ENCODE data around the gene RAX2.
A peak's percentile ranks its signal among the peaks of the same experiment; 100 is the strongest.
"Not testable (repeated sequence)": the region's sequence is repeated elsewhere in the genome, so short reads cannot be mapped to it uniquely, and the experiment has no call there.

Gene RAX2

GRCh38 chr19:3775831-3776230 lies 3.8 kb upstream of the RAX2 start:
- no peak for DNase-seq

- DNase-seq: no peak
Measured at GRCh38 chr19:3775374-3775711, 3.3 kb upstream of the RAX2 start.

DNA sequence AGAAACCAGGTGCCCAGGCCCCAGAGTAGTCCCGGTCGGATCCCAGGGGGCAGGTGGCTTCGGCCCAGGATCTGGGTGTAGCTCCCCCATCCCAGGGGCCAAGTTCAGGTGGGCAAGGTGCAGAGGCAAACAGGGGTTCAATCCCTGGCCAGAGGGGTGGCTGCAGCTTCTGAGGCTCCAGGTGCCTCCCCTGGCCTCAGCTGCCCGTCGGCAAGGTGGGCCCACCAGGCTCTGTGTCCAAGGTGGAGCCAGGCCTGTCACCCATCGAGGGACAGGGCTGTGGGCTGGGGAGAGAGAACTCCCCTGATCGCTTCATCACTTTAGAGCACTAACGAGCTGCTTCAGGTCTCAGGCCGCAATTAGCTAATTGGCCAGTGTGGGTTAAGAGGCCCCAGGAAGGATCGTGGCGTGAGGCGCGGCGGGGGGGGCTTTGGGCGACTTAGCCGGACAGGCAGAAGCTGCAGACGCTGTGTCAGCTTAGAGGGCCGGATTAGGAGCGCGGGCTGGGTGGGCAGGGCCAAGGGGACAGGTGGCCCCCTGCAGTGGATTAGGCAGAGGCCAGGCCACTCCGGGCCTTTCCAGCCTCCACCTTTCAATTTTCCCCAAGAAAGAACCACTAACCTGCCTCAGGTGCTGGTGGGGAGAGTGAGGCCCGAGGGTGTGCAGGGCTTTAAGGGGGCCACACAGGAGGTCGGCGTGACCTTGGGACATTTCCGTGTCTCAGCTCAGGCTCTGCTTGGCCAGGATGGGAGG lies 2.8 kb upstream of the RAX2 start:
- no peak for DNase-seq

GRCh38 chr19:3773814-3774515 lies 1.9 kb upstream of the RAX2 start:
- no peak for DNase-seq

- DNase-seq: no peak
Measured at GRCh38 chr19:3771000-3771905, 775 bp downstream of the RAX2 start.

DNA sequence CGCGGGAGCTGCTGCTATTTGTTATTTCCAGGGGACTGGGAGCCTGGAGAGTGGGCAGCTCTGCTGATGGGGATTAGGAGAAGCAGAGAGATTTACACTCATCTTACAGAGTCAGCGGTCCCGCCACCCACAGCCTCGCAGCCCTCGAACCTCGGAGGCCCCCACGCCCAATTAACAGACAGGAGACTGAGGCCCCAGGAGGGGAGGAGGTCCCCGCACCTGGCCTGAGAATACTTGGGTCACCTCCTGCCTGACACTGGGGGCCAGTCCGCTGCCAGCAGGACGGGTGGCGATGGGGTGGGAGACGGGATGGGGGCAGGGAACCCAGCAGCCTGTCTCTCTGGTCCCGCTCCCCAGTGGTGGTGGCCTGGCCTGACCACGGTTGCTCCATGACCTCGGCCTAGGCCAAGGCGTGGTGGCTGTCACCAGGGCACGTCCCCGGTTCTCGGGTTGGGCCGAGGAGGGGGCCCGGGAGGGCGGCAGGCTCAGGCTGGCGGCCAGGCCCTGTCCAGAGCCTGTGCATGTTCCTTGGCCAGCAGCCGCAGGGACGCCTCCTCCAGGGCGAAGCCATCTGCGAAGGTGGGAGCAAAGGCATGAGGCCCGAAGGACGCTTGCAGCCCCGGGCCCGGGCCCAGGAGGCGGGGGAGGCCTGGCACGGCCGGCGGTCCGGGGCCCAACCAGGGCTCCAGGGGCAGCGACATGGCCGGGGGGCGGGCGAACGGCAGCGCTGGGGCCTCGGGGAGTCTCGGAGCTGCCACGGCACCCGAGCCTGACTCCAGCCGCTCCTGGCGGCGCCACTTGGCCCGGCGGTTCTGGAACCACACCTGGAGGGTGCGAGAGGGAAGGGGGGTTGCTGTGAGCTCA lies 1.7 kb downstream of the RAX2 start:
- DNase-seq: no peak

DNA sequence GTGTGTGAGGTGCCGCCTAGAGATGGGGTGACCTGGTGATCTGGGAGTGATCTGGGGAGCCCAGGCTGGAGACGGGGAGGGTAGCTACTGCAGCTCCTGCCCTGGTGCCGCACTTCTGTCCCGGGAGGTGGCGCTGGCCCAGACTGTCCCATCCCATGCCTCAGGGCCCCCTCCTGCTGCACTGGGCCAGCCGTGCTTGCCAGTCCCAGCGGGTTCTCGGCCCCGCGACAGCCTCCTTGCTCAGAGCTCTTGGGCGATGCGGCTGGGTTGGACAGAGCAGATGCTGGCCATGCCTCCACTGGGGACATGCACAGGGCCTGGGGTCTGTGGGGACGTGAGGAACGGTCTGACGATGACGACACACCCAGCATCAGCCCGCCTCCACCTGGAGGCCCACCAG lies 2.5 kb downstream of the RAX2 start:
- DNase-seq: no peak

DNA sequence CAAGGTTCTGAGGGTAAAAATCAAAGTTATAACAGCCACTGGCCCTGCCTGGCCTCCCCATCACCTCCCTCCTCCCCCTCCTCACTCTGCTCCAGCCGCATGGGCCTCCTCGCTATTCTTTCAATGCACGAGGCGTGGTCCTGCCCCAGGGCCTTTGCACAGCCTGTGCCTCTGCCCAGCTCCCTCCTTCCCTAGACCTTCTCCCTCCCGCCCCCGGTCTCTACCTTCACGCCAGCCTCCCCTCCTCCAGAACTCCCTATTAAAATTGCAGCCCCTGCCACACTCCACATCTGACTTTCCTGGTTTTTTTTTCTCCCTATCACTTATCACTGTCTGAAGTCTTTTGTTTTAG lies 3.3 kb downstream of the RAX2 start:
- DNase-seq: no peak

- no peak for DNase-seq
Measured at GRCh38 chr19:3768015-3768747, 3.8 kb downstream of the RAX2 start.

DNA sequence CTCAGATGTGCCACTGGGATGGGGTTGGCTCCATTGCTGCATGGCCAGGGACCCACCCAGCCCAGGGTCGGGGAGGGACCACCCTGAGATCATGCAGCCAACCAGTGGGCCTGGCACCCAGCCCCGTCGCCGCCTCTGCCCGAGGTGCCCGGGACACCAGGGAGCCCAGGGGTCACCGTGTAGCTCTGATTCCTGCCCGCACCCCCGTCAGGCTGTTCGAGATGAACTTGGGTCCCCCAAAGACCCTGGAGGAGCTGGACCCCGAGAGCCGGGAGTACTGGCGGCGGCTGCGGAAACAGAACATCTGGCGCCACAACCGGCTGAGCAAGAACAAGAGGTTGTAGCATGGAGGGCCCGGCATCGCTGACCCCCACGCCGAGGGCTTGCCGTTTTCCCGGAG lies 5.0 kb downstream of the RAX2 start:
- no peak for DNase-seq

DNA sequence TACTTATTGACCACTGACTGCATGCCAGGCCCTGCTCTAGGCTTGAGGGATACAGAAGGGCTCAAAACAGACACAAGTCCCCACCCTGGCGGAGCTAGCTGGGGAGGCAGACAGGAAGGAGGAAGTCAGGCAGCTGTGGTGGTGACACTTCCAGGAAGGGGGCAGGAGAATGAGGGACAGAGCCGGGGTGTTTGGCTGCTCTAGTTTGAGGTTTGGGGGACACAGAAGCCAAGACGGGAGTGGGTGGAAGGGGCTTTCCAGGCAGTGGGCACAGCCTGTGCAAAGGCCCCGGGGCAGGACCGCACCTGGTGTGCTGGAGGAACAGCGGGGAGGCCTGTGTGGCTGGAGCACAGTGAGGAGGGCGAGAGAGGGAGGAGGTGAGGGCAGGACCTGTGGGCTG lies 5.5 kb downstream of the RAX2 start:
- no peak for DNase-seq

- not testable (repeated sequence) for DNase-seq
Measured at GRCh38 chr19:3765757-3766156, 6.3 kb downstream of the RAX2 start.

- no peak for DNase-seq
Measured at GRCh38 chr19:3765121-3765520, 6.9 kb downstream of the RAX2 start.

GRCh38 chr19:3762501-3763459 lies 9.2 kb downstream of the RAX2 start, which contains the start of gene MRPL54:
MRPL54 (plus strand) TSS chr19:3762682; CDS start chr19:3762701, 19 bp downstream.
- peak; percentile 99 for DNase-seq

- no peak for DNase-seq
Measured at GRCh38 chr19:3762130-3762473, 9.9 kb downstream of the RAX2 start.

- DNase-seq: peak; percentile 88
Measured at GRCh38 chr19:3761382-3762129, 10.5 kb downstream of the RAX2 start, which contains the start of gene APBA3. APBA3 (minus strand) TSS chr19:3761692; CDS start chr19:3760264, 1,428 bp downstream.

DNA sequence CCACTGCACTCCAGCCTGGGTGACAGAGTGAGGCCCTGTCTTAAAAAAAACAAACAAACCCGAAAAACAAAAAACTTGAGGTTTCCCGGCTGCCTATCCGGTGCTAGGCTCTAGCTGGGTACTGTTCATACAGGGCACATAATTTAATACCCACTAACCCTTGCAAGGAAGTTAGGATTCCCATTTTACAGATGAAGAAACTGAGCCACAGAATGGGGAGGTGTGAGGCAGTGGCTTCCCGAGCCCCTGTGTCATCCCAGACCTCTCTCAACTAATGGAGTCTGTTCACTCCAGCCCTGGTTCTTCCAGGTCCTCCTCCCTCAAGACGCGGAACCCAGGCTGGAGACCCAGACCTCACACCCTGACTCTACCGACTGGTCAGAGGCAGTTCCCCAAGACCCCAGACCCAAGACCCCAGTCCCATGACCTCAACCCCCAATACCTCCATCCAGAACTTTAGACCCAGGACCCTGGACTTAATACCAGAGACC lies 11.1 kb downstream of the RAX2 start:
- DNase-seq: peak; percentile 5

GRCh38 chr19:3759482-3760254 lies 12.4 kb downstream of the RAX2 start:
- no peak for DNase-seq

DNA sequence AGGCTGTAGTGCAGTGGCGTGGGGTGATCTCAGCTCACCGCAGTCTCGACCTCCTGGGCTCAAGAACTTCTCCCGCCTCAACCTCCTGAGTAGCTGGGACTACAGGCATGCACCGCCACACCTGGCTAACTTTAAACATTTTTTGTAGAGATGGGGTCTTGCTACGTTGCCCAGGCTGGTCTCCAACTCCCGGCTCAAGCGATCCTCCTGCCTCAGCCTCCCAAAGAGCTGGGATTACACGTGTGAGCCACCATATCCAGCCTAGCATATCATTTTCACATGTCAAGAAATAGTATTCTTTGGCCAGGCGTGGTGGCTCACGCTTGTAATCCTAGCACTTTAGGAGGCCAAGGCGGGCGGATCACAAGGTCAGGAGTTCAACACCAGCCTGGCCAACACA lies 13.7 kb downstream of the RAX2 start:
- not testable (repeated sequence) for DNase-seq

Data from fibroblast of upper back skin (primary cell).